Liver (tissue), 3 donors: ENCODE data around the gene CDH6.

Experiments used
- ATF3 ChIP-seq: IDR thresholded peaks from 2 replicates; pipeline ENCODE4 v1.6.1; 2016; ENCODE audit warnings: antibody characterized with exemption
- FOXA1 ChIP-seq: IDR thresholded peaks from 2 replicates; pipeline ENCODE4 v1.6.1; 2016; ENCODE audit warnings: antibody characterized with exemption
- FOXA2 ChIP-seq: IDR thresholded peaks from 2 replicates; pipeline ENCODE4 v1.6.1; 2016; ENCODE audit warnings: antibody characterized with exemption
- GABPA ChIP-seq, 2 donors: IDR thresholded peaks in 1 of 2; conservative IDR thresholded peaks in 1 of 2; 2 replicates each; pipeline ENCODE4 v1.6.1; 2016; ENCODE audit warnings: antibody characterized with exemption in 2 of 2, mild to moderate bottlenecking in 1 of 2, moderate library complexity in 1 of 2
- HNF4A ChIP-seq, 2 donors: conservative IDR thresholded peaks; 2 replicates each; pipeline ENCODE4 v1.6.1; 2016; ENCODE audit warnings: antibody characterized with exemption in 2 of 2, mild to moderate bottlenecking in 2 of 2
- JUND ChIP-seq, 2 donors: IDR thresholded peaks; 2 replicates each; pipeline ENCODE4 v1.6.1; 2016; ENCODE audit warnings: antibody characterized with exemption in 2 of 2
- MAX ChIP-seq: IDR thresholded peaks from 2 replicates; pipeline ENCODE4 v1.6.1; 2016; ENCODE audit warnings: antibody characterized with exemption
- SP1 ChIP-seq: IDR thresholded peaks from 2 replicates; pipeline ENCODE4 v1.6.1; 2018; ENCODE audit warnings: antibody characterized with exemption, mild to moderate bottlenecking
- YY1 ChIP-seq: IDR thresholded peaks from 2 replicates; pipeline ENCODE4 v1.6.1; 2016; ENCODE audit warnings: antibody characterized with exemption, mild to moderate bottlenecking
- ZBTB33 ChIP-seq: IDR thresholded peaks from 2 replicates; pipeline ENCODE4 v1.6.1; 2016; ENCODE audit warnings: antibody characterized with exemption
- TF ChIP-seq, protein P1 (sequence below): fragments of 150-350 bp; IDR thresholded peaks from 2 replicates; pipeline ENCODE4 v1.5.1; 2017; ENCODE audit warnings: improper control_type of control experiment, low read depth, low read length; ENCODE audit not compliant: missing input control
- donor health status: healthy.
- donor health status: healthy.

DNA sequence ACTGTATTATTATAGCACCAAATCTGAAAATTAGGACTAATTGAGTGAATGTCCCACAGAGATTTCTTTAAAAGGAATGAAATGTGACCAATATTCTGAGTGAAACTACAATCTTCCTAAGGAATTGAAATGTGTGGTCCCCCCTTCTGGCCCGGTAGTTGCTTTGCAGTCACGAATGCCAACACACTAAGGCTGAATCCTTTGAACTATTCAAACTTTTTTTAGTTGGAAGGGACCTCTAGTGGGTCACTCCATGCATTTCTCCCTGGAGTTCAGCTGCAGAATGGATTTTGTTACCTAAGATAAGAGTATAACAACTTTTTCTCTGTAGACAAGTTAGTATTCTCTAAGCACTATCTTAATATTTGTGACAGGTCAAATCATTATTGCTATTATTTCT, 2.8 kb downstream of the CDH6 start:
- TF ChIP-seq, protein P1, sequence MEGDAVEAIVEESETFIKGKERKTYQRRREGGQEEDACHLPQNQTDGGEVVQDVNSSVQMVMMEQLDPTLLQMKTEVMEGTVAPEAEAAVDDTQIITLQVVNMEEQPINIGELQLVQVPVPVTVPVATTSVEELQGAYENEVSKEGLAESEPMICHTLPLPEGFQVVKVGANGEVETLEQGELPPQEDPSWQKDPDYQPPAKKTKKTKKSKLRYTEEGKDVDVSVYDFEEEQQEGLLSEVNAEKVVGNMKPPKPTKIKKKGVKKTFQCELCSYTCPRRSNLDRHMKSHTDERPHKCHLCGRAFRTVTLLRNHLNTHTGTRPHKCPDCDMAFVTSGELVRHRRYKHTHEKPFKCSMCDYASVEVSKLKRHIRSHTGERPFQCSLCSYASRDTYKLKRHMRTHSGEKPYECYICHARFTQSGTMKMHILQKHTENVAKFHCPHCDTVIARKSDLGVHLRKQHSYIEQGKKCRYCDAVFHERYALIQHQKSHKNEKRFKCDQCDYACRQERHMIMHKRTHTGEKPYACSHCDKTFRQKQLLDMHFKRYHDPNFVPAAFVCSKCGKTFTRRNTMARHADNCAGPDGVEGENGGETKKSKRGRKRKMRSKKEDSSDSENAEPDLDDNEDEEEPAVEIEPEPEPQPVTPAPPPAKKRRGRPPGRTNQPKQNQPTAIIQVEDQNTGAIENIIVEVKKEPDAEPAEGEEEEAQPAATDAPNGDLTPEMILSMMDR = no peak
- TF ChIP-seq SP1 (no peak), FOXA1 (no peak), ATF3 (no peak), YY1 (no peak), MAX (no peak), ZBTB33 (no peak), FOXA2 (no peak), GABPA (IDR thresholded peaks at IDR 0.05 in 1 of 2, conservative IDR thresholded peaks at IDR 0.05 in 1 of 2) (no peak), JUND (IDR thresholded peaks at IDR 0.05) (no peak), HNF4A (conservative IDR thresholded peaks at IDR 0.05) (no peak)
